GM10266 (cell line): Measurements from ENCODE around the gene SOS1.

Experiments
- DNase-seq: peaks from one replicate; pipeline ENCODE4 v3.0.0; 2012; ENCODE audit errors: extremely low spot score
- TF ChIP-seq, protein P1 (sequence below): IDR thresholded peaks from 2 replicates; pipeline ENCODE4 v1.5.1; 2012; ENCODE audit warnings: mild to moderate bottlenecking, low read depth; ENCODE audit not compliant: control insufficient read depth, insufficient read depth; ENCODE audit errors: missing control alignments

SOS1 gene

DNA sequence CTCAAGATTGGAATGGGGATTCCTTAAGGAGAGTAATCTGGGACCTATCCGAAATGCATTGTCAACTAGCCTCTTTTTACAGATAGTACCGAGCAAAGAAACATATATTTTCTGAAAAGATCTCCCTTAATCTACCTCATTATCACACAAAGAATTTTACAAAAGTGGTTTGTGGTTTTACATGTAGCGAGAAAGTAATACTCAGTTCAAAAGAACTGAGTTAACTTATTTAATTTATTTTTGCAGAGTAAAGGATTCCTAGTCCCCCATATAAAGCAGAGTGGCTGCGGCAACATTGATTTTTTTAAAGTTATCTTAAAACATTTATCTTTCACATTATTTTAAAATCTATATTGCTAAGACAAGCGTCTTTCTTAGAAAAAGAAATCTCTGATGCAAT, 15.9 kb upstream of the SOS1 start:
- no peak for DNase-seq

DNA sequence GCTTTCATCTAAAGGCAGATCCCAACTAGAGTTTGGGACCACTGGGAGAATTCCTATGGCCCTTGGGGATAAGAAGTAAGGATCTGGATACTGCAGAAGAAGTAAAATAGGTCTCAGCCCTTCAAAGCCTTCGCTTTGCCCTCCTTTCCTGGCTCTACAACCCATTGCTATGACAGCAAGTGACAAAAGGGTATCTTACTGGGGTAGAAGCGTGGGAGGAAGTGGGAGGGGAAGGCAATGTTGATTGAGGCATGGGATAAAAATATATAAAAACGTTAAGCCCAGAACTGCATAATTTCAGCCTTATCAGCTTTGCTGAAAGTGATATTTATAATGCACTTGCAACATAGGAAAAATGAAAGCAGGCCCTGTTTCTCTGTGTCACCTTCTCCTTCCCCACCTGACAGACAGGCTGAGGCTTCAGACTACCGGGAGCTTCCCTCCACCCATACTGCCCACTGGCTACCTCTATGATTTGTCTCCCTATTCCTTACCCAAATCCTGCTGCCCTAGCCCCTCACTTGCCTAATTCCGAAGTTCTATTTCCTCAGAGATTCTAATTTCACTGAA, 14.9 kb upstream of the SOS1 start:
- no peak for DNase-seq
- TF ChIP-seq, protein P1, sequence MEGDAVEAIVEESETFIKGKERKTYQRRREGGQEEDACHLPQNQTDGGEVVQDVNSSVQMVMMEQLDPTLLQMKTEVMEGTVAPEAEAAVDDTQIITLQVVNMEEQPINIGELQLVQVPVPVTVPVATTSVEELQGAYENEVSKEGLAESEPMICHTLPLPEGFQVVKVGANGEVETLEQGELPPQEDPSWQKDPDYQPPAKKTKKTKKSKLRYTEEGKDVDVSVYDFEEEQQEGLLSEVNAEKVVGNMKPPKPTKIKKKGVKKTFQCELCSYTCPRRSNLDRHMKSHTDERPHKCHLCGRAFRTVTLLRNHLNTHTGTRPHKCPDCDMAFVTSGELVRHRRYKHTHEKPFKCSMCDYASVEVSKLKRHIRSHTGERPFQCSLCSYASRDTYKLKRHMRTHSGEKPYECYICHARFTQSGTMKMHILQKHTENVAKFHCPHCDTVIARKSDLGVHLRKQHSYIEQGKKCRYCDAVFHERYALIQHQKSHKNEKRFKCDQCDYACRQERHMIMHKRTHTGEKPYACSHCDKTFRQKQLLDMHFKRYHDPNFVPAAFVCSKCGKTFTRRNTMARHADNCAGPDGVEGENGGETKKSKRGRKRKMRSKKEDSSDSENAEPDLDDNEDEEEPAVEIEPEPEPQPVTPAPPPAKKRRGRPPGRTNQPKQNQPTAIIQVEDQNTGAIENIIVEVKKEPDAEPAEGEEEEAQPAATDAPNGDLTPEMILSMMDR, result no peak

More for the DNA sequence above, 15.9 kb upstream of the SOS1 start:
- TF ChIP-seq, protein P1, result no peak

DNA sequence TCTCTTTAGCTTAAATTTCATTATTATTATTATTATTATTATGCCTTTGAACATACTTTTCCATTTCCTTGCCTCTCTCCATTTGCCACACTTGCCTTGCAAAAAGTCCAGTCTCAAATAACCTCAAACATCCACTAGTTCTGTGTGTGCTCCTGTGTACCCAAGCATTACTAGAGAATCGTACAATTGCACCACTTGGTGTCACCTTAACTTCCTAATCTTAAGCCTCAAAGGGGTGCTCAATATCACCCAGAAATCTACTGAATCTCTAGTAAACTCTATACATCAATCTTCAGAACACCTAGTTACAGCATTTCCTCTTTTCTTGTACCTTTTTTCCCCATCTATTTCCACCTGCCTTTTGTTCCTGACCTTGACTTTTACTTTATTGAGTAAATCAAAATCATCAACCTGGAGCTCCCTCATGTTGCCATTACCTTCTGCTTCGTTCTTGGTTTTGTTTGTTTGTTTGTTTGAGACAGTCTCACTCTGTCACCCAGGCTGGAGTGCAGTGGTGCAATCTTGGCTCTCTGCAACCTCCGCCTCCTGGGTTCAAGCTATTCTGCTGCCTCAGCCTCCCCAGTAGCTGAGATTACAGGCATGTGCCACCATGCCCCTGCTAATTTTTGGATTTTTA, 12.5 kb upstream of the SOS1 start:
- TF ChIP-seq, protein P1, result no peak
- DNase-seq, result no peak

DNA sequence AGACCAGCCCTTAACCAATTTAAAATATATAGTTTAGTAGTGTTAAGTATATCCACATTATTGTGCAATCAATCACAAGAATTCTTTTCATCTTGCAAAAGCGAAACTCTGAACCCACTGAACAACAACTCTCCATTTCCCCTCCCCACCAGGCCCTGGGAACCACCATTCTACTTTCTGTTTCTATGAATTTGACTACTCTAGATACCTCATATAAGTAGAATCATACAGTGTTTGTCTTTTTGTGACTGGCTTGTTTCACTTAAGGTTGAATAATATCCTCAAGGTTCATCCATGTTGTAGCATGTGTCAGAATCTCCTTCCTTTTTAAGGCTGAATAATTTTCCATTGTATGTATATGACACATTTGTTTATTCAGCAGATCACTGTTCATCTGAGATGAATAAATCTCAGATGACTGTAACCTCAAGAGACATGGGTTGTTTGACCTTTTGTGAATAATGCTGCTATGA, 8.1 kb upstream of the SOS1 start:
- DNase-seq, result no peak
- TF ChIP-seq, protein P1, result no peak

DNA sequence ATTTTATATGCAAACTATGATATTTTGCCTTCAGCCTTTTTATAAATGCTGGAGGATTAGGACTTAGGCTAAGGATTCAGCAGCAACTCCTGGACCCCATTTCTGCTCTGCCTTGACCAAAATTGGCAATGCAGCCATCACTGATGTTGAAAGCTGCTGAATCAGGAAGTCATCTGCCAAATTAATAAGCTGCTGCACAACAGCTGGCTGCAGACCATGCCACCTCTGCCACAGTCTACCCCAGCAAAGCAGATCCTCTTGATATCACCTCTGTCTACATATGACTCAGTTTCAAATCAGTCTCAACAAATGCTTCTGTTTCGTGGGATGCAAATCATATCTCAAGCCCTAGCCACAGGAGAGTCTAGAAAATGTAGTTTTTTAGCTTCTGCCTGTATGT, 7.1 kb upstream of the SOS1 start:
- TF ChIP-seq, protein P1, result no peak
- DNase-seq, result no peak

DNA sequence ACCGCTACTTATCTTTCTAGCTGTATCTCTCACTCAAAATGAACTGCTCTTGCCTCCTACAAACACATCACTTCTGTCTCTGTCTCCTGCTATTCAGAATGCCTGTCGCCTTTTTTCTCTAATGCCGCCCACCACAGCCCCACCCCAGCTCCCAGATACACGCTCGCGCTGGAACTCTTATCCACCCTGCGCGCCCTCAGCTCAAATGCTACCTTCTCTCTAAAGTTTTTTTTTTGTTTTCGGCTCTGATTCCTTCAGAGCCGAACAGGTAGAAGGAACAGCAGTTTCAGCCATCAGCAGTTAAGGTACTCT, 3.9 kb upstream of the SOS1 start:
- TF ChIP-seq, protein P1, result no peak
- DNase-seq, result no peak

DNA sequence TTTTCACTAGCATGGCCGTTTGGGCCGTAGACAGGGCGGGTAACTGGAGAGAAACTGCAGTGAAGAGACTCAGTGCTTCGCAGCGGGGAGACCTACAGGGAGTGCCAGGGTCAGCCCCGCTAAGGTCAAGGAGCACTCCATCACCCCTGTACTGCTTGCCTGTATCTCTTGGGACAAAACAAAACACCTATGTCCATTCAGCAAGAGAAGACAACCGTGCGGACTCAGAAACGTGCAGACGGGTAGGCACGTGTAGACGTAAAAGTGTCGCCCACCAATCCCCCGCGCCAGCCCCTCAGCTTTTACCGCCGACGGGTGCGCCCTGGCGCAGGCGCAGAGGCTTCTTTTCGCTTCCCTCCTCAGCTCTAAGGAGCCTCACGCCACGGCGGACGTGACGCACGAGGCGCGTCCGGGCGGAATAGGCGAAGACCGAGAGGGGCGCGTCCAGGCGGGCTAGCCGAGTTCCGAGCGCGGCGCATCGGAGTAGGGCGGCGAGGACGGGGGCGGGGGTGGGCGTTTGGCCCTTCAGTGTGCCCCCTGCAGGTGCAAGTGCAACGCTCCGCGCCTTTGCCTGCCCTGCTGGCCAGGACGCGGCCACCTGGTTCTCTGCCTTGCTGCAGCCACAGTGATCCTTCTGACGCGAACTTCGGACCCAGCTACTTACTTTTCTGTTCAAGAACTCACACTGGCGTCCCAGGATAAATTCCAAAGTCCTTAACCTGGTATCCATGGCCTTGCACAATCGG, 3.3 kb upstream of the SOS1 start:
- TF ChIP-seq, protein P1, result peak; percentile 59

More for the DNA sequence above, 3.3 kb upstream of the SOS1 start:
- DNase-seq, result peak; percentile 90
